ENCODE results near the gene ABCB1. TPM values are rescaled to one million over a fixed set of nuclear protein-coding genes. Genes with fewer than 3 reads are reported as not detected.

The ABCB1 gene
- total and polyA plus RNA-seq, 2 donors (not counting 3 experiments of a cell fraction or from before 2014, with no cell fraction given): 7.1 to 7.5 TPM

- ChIA-PET CTCF (no interaction called here), POLR2A (no interaction called here)
- intact Hi-C loops (cut with micrococcal nuclease) (no loop called here), dilution Hi-C loops (cut with MboI; ENCODE audit: extremely low pct_ligation_motif_present, low sequenced_read_pairs) (no loop called here)
- no TSS peak for BruUV-seq (replicated peaks)
- FAIRE-seq (no peak), DNase-seq (ENCODE audit: low read depth, low spot score) (no peak)
- H3K4me2 ChIP-seq (ENCODE audit: insufficient read depth, low read length): no peak overlapping the region
- H3K9me1 ChIP-seq (replicated peaks; ENCODE audit: control insufficient read depth, extremely low read depth, insufficient read depth, low read length): no peaks in the 10 kb centered on the region
- no peaks in the 10 kb centered on the region for H3K79me2 ChIP-seq (ENCODE audit: control insufficient read depth, insufficient read depth, low read length)
- peaks cover 6% of the 10 kb centered on the region for H3K4me1 ChIP-seq (ENCODE audit: control insufficient read depth, extremely low read depth, insufficient read depth, low read length)
- H3K9me3 ChIP-seq (replicated peaks; ENCODE audit: control insufficient read depth, insufficient read depth, low read length): no peaks in the 10 kb centered on the region
- TF ChIP-seq JUN (IDR thresholded peaks at IDR 0.05; ENCODE audit: borderline replicate concordance, insufficient read depth, insufficient read length, low read depth) (no peak), POLR2A (IDR thresholded peaks at IDR 0.05; ENCODE audit: low read depth, low read length) (no peak), CTCF (IDR thresholded peaks at IDR 0.05; ENCODE audit: extremely low read depth in 1 of 2, insufficient read depth in 1 of 2, low read depth in 1 of 2, low read length in 2 of 2) (no peak), MAX (IDR thresholded peaks at IDR 0.05; ENCODE audit: insufficient read depth, insufficient read length) (no peak), EZH2 (IDR thresholded peaks at IDR 0.05; ENCODE audit: borderline replicate concordance, low read depth, low read length, severe bottlenecking) (no peak), FOS (IDR thresholded peaks at IDR 0.05; ENCODE audit: borderline replicate concordance, insufficient read depth, low read length) (no peak), POLR2AphosphoS5 (IDR thresholded peaks at IDR 0.05; ENCODE audit: insufficient read depth, low read depth, low read length) (no peak), MYC (IDR thresholded peaks at IDR 0.05; ENCODE audit: low read depth, low read length) (no peak), GATA2 (IDR thresholded peaks at IDR 0.05; ENCODE audit: insufficient read depth, insufficient read length, low read depth, low read length) (no peak)
- no peak overlapping the region for H3K4me3 ChIP-seq (replicated peaks in 1 of 3; ENCODE audit: insufficient read depth in 1 of 3, low read depth in 1 of 3, low read length in 3 of 3)
- H3K9ac ChIP-seq (replicated peaks; ENCODE audit: extremely low read depth, insufficient read depth, low read length): no peak overlapping the region
- no peaks in the 10 kb centered on the region for H3K36me3 ChIP-seq (ENCODE audit: control insufficient read depth in 2 of 2, extremely low read depth in 1 of 2, insufficient read depth in 2 of 2, low read length in 2 of 2)
- H3K27ac ChIP-seq (ENCODE audit: insufficient read depth, low read depth, low read length): no peak overlapping the region
- H4K20me1 ChIP-seq (replicated peaks; ENCODE audit: control insufficient read depth, extremely low read depth, insufficient read depth, low read length): no peaks in the 10 kb centered on the region
- H2AFZ ChIP-seq (ENCODE audit: low read depth, low read length): no peak overlapping the region
- peaks cover 26 to 49% of the 10 kb centered on the region in 2 experiments for H3K27me3 ChIP-seq (ENCODE audit: control insufficient read depth in 2 of 2, insufficient read depth in 2 of 2, low read length in 2 of 2)
These were observed 127.5 kb downstream of the ABCB1 start for GRCh38 chr7:87473192-87473591.
